Erythroblast (primary cell): ENCODE data around the gene DPEP2.

Experiments used
- GATA1 ChIP-seq: IDR thresholded peaks from 2 replicates; pipeline ENCODE4 v1.6.1; 2011; ENCODE audit warnings: low read depth, mild to moderate bottlenecking, control low read depth, low read length, moderate library complexity
- POLR2A ChIP-seq: IDR thresholded peaks from 2 replicates; pipeline ENCODE4 v1.6.1; 2011; ENCODE audit warnings: mild to moderate bottlenecking, low read length

DNA sequence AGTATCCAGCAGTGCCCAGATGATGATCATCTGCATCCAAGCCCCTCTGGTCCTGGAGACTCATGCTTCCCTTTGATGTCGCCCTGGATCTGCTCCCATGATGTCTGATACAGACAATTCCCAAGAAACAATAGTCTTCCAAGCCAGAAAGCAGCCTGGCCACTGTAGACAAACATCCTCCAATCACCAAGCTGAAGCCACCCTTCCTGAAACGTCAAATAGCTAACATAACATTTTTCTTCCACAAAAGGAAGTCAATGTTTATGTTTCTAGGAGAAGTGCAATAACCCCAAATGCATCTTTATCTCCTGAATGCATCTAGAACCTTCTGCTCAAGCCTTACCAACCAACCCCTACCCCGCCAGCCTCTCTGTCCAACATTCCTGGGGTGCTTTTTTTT lies 1.2 kb upstream of the DPEP2 start:
- TF ChIP-seq POLR2A, result no peak
- TF ChIP-seq GATA1, result no peak
